GM21423 (cell line): ENCODE results near the gene CTCFL.

Source experiments
- ATAC-seq: cut with Tn5 transposase; IDR thresholded peaks from one replicate; pipeline ENCODE4 v1.9.1; 2021; ENCODE audit warnings: mild to moderate bottlenecking, moderate library complexity; ENCODE audit not compliant: unreplicated experiment

Gene CTCFL, protein sequence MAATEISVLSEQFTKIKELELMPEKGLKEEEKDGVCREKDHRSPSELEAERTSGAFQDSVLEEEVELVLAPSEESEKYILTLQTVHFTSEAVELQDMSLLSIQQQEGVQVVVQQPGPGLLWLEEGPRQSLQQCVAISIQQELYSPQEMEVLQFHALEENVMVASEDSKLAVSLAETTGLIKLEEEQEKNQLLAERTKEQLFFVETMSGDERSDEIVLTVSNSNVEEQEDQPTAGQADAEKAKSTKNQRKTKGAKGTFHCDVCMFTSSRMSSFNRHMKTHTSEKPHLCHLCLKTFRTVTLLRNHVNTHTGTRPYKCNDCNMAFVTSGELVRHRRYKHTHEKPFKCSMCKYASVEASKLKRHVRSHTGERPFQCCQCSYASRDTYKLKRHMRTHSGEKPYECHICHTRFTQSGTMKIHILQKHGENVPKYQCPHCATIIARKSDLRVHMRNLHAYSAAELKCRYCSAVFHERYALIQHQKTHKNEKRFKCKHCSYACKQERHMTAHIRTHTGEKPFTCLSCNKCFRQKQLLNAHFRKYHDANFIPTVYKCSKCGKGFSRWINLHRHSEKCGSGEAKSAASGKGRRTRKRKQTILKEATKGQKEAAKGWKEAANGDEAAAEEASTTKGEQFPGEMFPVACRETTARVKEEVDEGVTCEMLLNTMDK

DNA sequence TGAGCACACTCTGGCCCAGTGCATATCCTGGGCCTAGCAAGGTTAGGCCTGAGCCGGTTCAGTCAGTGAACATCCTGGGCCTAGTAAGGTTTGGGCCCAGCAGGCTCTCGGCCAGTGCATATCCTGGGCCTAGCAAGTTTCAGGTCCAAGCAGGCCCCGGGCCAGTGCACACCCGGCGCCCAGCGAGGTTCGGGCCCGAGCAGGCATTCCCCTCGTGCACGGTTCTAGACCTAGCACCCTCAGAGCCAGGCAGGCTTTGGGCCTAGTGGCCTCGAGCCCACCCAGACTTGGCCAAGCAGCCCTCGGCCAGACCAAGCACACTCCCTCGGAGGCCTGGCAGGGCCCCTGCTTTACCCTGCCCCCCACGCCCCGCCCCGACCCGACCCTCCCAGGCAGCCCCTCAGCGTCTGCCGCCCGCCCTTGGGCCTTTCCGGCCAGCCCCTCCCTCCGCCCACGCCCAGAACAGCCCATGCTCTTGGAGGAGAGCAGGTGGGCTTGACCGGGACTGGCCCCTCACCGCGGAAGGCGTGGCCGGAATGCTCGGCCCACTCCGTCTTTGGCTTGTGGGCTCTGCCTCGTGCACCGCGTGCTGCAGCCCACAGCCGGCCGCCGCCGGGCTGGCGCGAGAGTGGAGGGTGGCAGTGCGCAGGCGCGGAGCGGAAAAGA, at the start of gene CTCFL:
TSS of gene CTCFL (minus strand) at position 630 of the 666 bp plus-strand sequence. CDS start 935 bp downstream, outside the sequence.
- no peak for ATAC-seq

DNA sequence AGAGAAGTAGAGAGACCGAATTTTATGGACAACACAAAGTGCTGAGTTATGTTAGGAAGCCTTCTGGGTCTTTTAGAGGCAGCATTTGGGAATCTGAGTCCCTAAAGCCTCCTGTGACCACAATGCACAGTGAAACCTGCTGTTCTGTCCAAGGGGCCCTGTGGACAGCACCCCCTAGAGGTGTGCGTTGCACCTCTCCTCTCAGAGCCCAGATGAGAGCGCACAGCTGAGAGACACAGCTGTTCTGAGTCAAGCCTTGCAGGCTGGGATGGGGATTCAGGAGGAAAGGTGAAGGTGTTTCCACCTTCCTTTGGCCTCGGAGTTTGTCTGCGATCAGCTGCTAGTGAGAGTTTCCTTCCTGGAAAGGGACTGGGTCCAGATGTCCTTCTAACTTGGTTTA, 49.0 kb upstream of the CTCFL start:
- no peak for ATAC-seq

DNA sequence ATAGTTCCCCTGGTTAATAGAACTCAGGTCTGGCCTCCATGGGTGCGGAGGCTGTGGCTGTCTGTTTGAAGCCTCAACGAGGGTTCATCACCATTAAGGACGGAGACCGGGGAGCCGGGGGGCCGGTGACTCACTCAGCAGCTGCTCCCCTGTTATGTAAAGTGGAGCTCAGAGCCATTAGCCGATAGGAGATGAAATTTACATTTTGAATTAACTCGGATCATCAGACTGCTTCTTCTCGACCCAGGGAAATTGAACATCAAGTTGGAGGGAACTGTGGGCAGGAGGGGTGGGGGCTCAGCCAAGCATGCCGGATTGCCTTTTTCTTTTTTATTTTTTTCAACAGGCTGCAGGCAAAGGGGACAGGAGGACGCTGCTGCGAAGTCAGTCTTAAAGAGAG, 48.3 kb upstream of the CTCFL start:
- ATAC-seq = no peak

DNA sequence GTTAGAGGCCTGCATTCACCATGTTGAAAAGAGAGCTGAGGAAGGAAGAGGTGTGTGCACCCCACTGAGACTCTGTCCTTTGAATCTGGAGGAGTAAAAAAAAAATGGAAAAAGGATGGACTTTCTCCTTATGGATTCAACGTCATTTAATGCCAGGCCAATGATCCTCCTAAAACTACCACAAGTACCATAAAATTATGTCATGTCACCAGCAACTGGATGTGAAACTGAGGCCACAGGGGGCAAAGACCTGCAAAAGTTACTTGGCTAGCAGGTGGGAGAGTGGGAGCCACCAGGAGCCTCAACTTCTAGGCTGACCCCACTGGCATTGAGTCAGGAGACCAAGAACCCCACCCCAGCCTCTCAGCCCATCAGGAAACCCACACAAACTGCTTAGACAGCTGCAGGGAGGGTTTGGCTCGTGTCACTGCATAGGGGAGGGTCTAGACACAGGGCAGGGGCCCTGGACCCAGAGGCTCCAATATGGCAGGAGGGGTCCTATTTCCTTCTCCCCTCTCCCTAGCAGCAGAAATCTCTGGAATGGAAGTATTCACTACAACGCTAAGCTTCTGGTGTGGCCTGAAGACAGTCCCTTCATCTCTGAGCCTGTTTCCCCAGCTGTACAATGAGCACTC, 47.0 kb upstream of the CTCFL start:
- ATAC-seq = no peak

DNA sequence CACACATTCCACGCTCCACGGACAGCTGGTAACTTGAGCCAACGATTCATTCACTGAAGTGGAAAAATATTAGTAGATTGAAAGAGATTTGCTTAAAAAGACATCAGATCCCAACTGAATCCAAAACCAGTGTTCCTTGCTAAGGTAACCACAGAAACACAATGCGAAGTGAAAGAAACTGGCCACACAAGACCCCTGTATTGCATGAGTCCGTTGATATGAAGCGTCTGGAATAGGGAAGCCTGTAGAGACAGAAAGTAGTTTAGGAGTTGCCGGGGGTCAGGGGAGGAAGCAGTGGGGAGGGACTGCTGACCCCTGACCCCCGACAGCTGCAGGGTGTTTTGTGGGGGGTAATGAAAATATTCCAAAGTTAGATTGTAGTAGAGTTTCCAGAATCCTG, 46.0 kb upstream of the CTCFL start:
- ATAC-seq = no peak

GRCh38 chr20:57570145-57570850, 45.4 kb upstream of the CTCFL start:
- no peak for ATAC-seq

DNA sequence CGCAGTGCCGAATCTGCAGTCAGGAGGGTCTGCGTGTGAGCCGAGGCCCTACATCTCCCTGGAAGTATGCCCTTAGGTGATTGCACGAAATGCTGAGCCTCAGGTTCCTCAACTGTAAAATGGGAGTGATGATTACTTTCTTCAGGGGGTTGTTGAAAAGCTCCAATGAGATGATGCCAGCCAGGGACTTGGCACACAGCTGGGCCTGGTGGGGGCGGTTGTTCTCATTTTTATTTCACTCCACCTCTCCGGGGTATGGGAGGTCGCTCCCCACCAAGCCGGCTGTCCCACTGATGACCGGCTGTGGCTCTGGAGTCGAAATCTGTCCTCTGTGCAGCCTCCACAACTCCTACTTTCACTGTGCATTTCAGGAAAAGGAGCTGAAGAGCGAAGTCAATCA, 44.0 kb upstream of the CTCFL start:
- no peak for ATAC-seq

- ATAC-seq = no peak
These were observed 43.4 kb upstream of the CTCFL start for GRCh38 chr20:57568088-57568896.

DNA sequence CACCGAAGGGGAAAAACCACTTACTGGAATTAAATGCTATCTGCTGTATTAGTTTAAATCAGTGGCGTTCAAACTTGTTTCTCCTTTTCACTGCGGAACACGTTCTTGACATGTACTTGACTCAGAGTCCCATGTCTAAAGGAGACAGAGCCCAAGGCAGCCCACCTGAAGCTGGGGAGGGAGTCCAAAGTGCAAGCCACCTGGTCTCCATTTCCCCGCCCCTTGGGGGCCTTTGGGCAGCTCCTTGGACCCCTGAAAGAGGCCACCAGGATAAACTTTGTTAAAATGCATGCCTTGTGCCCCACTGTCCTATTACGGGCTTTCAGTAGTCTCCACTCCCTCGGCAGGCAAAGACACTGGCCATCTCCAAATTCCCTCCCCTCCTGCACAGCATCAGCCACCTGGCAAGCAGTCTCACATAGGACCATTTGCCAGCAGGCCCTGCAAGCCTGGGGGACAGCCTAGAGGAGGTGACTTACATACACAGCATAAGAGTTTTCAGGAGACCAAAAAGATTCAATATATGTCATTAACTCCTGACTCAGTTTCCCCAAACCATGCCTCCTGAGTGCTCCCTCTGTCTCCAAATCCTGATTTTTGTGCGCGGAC, 42.6 kb upstream of the CTCFL start:
- ATAC-seq = no peak

DNA sequence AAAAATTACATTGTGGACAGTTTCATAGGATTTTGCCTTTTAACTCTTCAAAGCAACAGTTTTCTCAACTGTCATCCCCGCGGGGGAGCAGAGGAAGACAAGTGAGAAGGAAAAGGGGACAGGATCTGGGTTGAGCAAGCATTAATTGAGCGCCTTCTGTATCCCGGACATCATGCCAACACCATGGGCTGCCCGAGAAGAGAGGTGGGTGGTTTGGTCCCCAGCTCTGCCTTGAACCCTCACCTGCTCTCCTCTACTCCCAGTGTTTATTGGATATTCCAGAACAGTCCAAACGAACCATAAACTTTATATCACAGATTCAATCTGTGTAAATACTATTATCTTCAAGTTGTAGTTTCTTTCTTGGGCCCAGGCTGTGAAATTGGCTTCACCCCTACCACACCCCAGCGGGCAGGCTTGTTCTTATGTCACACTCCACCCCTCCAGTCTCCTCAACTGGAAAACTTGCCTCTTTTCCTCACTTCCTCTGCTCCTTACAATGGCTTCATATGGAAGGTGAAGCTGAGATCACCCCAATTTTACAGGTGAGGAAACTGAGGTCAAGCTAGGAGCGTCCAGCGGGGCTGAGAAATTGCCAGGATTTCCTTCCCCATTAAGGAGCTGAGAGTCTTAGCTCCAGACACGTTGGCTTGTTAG, 42.0 kb upstream of the CTCFL start:
- ATAC-seq = no peak

DNA sequence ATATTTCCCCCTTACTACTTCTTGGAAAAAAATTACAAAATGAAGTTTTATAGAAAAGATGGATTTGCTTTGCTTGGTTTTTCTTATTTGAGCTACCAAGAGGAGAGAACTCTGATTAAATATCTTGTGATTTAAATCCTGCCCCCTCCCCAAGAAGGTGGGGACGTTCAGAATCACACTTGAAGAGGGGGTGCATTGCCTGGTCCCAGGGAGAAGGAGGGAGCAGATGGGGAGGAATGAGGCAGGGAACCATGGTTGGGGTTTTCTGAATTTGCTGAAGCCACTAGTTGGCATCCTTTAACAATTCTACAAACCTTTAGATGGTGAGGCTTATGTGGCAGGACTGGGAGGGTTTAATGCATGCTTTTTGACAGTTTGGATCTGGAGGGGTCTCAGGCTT, 41.5 kb upstream of the CTCFL start:
- ATAC-seq = no peak

DNA sequence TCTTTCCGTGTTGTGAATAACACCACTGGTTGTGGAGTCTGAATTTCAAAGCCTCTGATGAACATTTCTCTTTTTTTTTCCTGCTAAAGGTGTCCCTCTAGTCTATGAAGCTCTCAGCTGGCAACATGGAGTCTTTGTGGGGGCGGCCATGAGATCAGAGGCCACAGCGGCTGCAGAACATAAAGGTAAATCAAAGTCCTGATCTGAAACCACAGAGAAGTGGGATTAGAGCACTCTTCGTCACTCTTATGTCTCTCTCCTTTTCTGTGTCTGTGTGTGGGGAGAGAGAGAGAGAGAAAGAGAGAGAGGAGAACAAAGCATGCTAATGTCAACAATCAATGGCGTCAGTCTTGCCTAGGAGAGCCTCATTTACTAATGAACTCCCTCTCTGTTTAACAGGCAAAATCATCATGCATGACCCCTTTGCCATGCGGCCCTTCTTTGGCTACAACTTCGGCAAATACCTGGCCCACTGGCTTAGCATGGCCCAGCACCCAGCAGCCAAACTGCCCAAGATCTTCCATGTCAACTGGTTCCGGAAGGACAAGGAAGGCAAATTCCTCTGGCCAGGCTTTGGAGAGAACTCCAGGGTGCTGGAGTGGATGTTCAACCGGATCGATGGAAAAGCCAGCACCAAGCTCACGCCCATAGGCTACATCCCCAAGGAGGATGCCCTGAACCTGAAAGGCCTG, 40.2 kb upstream of the CTCFL start:
- no peak for ATAC-seq

DNA sequence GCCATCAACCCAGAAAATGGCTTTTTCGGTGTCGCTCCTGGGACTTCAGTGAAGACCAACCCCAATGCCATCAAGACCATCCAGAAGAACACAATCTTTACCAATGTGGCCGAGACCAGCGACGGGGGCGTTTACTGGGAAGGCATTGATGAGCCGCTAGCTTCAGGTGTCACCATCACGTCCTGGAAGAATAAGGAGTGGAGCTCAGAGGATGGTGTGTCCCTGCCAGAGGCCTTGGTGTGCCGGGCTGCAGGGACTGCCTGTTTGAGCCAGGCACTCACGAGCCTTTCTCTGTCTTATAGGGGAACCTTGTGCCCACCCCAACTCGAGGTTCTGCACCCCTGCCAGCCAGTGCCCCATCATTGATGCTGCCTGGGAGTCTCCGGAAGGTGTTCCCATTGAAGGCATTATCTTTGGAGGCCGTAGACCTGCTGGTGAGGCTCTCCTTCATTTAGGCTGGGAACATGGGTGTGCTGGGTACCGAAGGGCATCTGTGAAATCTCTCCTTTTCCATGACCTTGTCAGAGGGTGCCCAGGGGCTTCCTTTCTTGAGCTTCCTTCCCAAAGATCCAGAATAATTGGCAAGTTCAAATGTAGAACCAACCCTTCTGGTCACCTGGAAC, 39.4 kb upstream of the CTCFL start:
- ATAC-seq = no peak

GRCh38 chr20:57563522-57563921, 38.6 kb upstream of the CTCFL start:
- ATAC-seq = no peak

DNA sequence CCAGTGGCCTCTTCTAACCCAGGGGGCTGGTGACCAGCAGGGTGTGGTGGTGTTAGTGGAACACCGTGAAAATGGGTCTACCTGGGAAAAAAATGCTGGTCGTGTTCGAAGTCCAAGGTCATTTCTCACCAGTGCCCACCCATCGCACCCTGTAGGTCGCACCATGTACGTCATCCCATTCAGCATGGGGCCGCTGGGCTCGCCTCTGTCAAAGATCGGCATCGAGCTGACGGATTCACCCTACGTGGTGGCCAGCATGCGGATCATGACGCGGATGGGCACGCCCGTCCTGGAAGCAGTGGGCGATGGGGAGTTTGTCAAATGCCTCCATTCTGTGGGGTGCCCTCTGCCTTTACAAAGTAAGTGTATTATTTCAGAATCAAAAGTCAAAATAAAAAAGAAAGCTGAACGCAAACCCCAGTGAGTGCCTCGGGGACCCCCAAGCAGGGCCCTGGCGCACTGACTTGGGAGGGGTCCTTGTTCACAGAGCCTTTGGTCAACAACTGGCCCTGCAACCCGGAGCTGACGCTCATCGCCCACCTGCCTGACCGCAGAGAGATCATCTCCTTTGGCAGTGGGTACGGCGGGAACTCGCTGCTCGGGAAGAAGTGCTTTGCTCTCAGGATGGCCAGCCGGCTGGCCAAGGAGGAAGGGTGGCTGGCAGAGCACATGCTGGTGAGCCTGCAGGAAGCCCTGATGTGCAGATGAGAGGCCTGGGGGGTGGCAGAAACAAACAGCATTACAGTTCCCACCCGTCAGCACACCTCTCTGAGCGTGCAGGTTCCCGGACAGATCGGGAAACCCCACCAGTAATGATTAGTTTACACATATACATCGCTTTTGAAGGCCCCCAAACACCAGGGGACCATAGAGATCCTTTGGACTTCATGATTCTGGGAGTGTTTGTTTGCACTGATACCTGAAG, 37.9 kb upstream of the CTCFL start:
- no peak for ATAC-seq

DNA sequence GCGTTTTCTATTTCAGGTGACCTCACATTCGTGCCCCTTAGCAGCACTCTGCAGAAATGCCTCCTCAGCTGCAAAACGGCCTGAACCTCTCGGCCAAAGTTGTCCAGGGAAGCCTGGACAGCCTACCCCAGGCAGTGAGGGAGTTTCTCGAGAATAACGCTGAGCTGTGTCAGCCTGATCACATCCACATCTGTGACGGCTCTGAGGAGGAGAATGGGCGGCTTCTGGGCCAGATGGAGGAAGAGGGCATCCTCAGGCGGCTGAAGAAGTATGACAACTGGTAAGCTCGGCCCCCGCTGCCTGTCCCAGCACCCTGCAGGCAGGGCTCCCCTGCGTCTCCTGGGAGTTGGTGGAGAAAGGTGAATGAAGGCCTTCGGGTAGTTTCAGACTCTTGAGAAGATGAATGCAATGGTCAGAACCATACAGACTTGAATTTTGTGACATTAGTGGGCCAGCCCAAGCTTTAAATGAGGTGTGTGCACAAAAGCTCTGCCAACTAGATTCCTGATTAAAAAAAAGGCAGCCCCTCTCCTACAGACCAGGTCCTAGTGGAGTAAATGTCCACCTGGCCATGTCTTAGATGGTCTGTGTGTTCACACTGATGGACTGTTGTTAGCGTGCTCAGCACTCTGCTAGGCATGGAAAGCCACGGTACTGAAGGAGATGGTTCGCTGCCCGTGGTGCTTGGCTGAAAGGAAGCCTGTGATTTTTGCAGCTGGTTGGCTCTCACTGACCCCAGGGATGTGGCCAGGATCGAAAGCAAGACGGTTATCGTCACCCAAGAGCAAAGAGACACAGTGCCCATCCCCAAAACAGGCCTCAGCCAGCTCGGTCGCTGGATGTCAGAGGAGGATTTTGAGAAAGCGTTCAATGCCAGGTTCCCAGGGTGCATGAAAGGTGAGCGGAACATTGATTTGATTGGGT, 36.7 kb upstream of the CTCFL start:
- ATAC-seq = no peak
